ENCODE results near the gene HS2ST1.

Gene HS2ST1

GRCh38 chr1:87132284-87132870 is 217.9 kb downstream of the HS2ST1 start:
- Histone ChIP-seq H3K4me1 (peaks cover 11 to 29% (median 22%) of the 10 kb centered on the region in 10 experiments), H3K9ac (peak overlapping the region; percentile 70 to 85 (median 78)), H3K4me3 (peak overlapping the region; percentile 54 to 73 (median 62)), H3K27ac (peak overlapping the region in 10 of 11 experiments; percentile 14 to 79 (median 72); a peak in 20 of 22 replicates), H3K4me2 (peak overlapping the region; percentile 91 to 99 (median 96)), H4K20me1 (no peaks in the 10 kb centered on the region), H3K36me3 (no peaks in the 10 kb centered on the region), H3K9me3 (replicated peaks in 1 of 11) (no peaks in the 10 kb centered on the region), H3K27me3 (0 out of 22 replicates have a peak, but pooled peaks cover 0 to 5% (median 0%) of the 10 kb centered on the region in 11 experiments)
- TF ChIP-seq Cebpa-rat (IDR thresholded peaks at IDR 0.05): no peak

GRCh38 chr1:87134061-87134460 is 219.6 kb downstream of the HS2ST1 start:
- Histone ChIP-seq H3K36me3 (no peaks in the 10 kb centered on the region), H3K27me3 (0 out of 22 replicates have a peak, but pooled peaks cover 0 to 5% (median 0%) of the 10 kb centered on the region in 11 experiments), H3K9ac (no peak overlapping the region), H3K27ac (no peak overlapping the region), H3K9me3 (replicated peaks in 1 of 11) (no peaks in the 10 kb centered on the region), H3K4me2 (no peak overlapping the region), H3K4me1 (peaks cover 11 to 28% (median 20%) of the 10 kb centered on the region in 10 experiments), H4K20me1 (no peaks in the 10 kb centered on the region), H3K4me3 (no peak overlapping the region)
- TF ChIP-seq Cebpa-rat (IDR thresholded peaks at IDR 0.05): no peak

- H3K4me2 ChIP-seq: no peak overlapping the region
- TF ChIP-seq Cebpa-rat (IDR thresholded peaks at IDR 0.05): no peak
- 0 out of 22 replicates have a peak, but pooled peaks cover 0 to 5% (median 0%) of the 10 kb centered on the region in 11 experiments for H3K27me3 ChIP-seq
- no peak overlapping the region for H3K9ac ChIP-seq
- H3K9me3 ChIP-seq (replicated peaks in 1 of 11): no peaks in the 10 kb centered on the region
- H3K4me1 ChIP-seq: peaks cover 10 to 22% (median 17%) of the 10 kb centered on the region in 10 experiments
- H3K36me3 ChIP-seq: no peaks in the 10 kb centered on the region
- no peak overlapping the region for H3K27ac ChIP-seq
- H4K20me1 ChIP-seq: no peaks in the 10 kb centered on the region
- no peak overlapping the region for H3K4me3 ChIP-seq
Measured at GRCh38 chr1:87134625-87135328, 220.3 kb downstream of the HS2ST1 start.

- Histone ChIP-seq H3K4me2 (no peak overlapping the region), H3K27ac (no peak overlapping the region), H3K27me3 (0 out of 22 replicates have a peak, but pooled peaks cover 0 to 5% (median 0%) of the 10 kb centered on the region in 11 experiments), H3K9ac (no peak overlapping the region), H4K20me1 (no peaks in the 10 kb centered on the region), H3K4me1 (peaks cover 7 to 18% (median 12%) of the 10 kb centered on the region in 10 experiments; a peak in 19 of 20 replicates), H3K36me3 (no peaks in the 10 kb centered on the region), H3K9me3 (replicated peaks in 1 of 11) (no peaks in the 10 kb centered on the region), H3K4me3 (no peak overlapping the region)
- TF ChIP-seq Cebpa-rat (IDR thresholded peaks at IDR 0.05): no peak
Measured at GRCh38 chr1:87135329-87135712, 220.9 kb downstream of the HS2ST1 start.

- Histone ChIP-seq H4K20me1 (no peaks in the 10 kb centered on the region), H3K9ac (no peak overlapping the region), H3K4me1 (peaks cover 7 to 15% (median 12%) of the 10 kb centered on the region in 10 experiments; a peak in 19 of 20 replicates), H3K9me3 (replicated peaks in 1 of 11) (no peaks in the 10 kb centered on the region), H3K27me3 (0 out of 22 replicates have a peak, but pooled peaks cover 0 to 5% (median 0%) of the 10 kb centered on the region in 11 experiments), H3K4me2 (no peak overlapping the region), H3K4me3 (no peak overlapping the region), H3K36me3 (no peaks in the 10 kb centered on the region), H3K27ac (no peak overlapping the region)
- TF ChIP-seq Cebpa-rat (IDR thresholded peaks at IDR 0.05): no peak
Measured at GRCh38 chr1:87136607-87137341, 222.3 kb downstream of the HS2ST1 start.

DNA sequence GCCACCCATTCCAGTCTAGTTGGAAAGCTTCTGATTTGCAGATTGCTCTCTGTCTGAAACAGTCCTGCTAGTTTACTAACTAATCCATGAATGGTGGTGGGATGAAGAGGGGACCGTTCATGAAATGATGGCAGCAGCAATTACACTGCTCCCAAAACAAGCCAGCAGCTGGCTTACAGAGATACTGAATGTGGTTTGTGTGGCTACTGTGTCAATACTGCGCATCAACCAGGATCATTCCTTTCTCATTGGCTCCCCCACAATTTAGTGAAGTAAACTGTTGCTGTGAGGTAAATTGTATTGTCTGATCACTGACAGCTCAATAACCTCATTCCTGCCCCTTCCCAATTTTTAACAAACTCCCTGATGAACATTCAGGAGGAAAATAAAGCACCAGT is 222.9 kb downstream of the HS2ST1 start:
- Histone ChIP-seq H3K27ac (no peak overlapping the region), H4K20me1 (no peaks in the 10 kb centered on the region), H3K27me3 (0 out of 22 replicates have a peak, but pooled peaks cover 0 to 5% (median 0%) of the 10 kb centered on the region in 11 experiments), H3K9me3 (replicated peaks in 1 of 11) (no peaks in the 10 kb centered on the region), H3K36me3 (no peaks in the 10 kb centered on the region), H3K4me2 (no peak overlapping the region), H3K9ac (no peak overlapping the region), H3K4me3 (no peak overlapping the region), H3K4me1 (peaks cover 3 to 9% (median 7%) of the 10 kb centered on the region in 10 experiments; a peak in 19 of 20 replicates)
- no peak for TF ChIP-seq Cebpa-rat (IDR thresholded peaks at IDR 0.05)

DNA sequence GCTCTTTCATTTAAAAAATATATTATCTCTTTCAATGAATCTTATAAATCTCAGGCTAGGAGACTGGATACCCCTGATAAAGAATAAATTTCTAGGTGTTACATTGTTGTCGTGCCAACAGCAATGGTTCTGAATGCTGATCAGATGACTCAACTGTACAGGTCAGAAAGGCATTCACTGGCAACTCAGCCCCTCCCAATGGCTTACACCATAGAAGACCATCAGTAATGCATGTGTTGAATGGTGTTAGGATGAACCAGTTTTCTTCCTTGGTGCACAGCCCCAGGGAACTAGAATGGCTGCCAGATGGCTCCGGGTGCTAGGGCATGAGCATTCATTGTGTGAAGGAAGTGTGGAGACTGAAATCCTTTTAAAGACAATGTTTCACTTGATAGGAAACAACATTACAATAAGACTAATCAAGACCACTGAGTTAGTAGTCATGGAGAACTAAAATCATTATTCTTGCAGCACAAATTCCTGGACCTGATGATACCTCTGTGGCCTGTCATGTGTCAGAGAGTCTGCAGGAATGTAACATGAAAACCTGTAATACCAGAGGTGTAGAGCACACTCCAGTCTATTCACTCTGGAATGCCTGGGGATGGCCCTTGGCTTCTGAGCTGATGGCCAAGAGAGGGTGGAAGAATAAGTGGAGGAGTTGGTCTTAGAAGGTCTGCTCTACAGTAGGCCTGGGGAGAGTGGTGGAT is 226.6 kb downstream of the HS2ST1 start:
- H3K9ac ChIP-seq: no peak overlapping the region
- no peaks in the 10 kb centered on the region for H3K27me3 ChIP-seq
- no peak overlapping the region for H3K4me3 ChIP-seq
- no peaks in the 10 kb centered on the region for H3K36me3 ChIP-seq
- TF ChIP-seq Cebpa-rat (IDR thresholded peaks at IDR 0.05): no peak
- H3K9me3 ChIP-seq (replicated peaks in 1 of 11): no peaks in the 10 kb centered on the region; a peak in 1 of 22 replicates
- no peaks in the 10 kb centered on the region for H3K4me1 ChIP-seq
- no peak overlapping the region for H3K27ac ChIP-seq
- no peak overlapping the region for H3K4me2 ChIP-seq
- no peaks in the 10 kb centered on the region for H4K20me1 ChIP-seq

GRCh38 chr1:87141556-87141955 is 227.1 kb downstream of the HS2ST1 start:
- Histone ChIP-seq H3K4me3 (no peak overlapping the region), H4K20me1 (no peaks in the 10 kb centered on the region), H3K36me3 (no peaks in the 10 kb centered on the region), H3K9me3 (replicated peaks in 1 of 11) (no peaks in the 10 kb centered on the region; a peak in 1 of 22 replicates), H3K4me1 (peaks cover 0 to 4% (median 0%) of the 10 kb centered on the region in 10 experiments; a peak in 7 of 20 replicates), H3K4me2 (no peak overlapping the region), H3K9ac (no peak overlapping the region), H3K27ac (no peak overlapping the region), H3K27me3 (no peaks in the 10 kb centered on the region)
- TF ChIP-seq Cebpa-rat (IDR thresholded peaks at IDR 0.05): no peak
